KMS-11 (cell line): ENCODE results near the gene AHRR.

Source experiments
- H2AFZ ChIP-seq: fragments of 200-600 bp; sonication (generic); 2 replicates; pipeline ENCODE4 v1.6.1; 2016; ENCODE audit warnings: antibody characterized with exemption, mixed run types, low read depth
- H3K27ac ChIP-seq: fragments of 200-600 bp; sonication (generic); 2 replicates; pipeline ENCODE4 v1.6.1; 2016; ENCODE audit warnings: mild to moderate bottlenecking, mixed run types
- H3K27me3 ChIP-seq: fragments of 200-600 bp; sonication (generic); 2 replicates; pipeline ENCODE4 v1.6.1; 2017; ENCODE audit warnings: mild to moderate bottlenecking, low read depth, mixed run types, moderate library complexity; ENCODE audit not compliant: insufficient read depth
- H3K36me3 ChIP-seq: fragments of 200-600 bp; sonication (generic); 2 replicates; pipeline ENCODE4 v1.6.1; 2017; ENCODE audit warnings: mild to moderate bottlenecking, mixed run types; ENCODE audit not compliant: insufficient read depth
- H3K4me1 ChIP-seq: fragments of 200-600 bp; sonication (generic); 2 replicates; pipeline ENCODE4 v1.6.1; 2016; ENCODE audit warnings: mild to moderate bottlenecking, low read depth, mixed run types; ENCODE audit not compliant: poor library complexity, severe bottlenecking
- H3K4me2 ChIP-seq: fragments of 200-600 bp; sonication (generic); 2 replicates; pipeline ENCODE4 v1.7.0; 2016; ENCODE audit warnings: mild to moderate bottlenecking, mixed run types
- H3K4me3 ChIP-seq: fragments of 200-600 bp; sonication (generic); IDR thresholded peaks from 2 replicates; pipeline ENCODE4 v1.6.1; 2017; ENCODE audit warnings: low read depth, low read length, mixed read lengths; ENCODE audit not compliant: insufficient read depth
- H3K79me2 ChIP-seq: fragments of 200-600 bp; sonication (generic); 2 replicates; pipeline ENCODE4 v1.6.1; 2016; ENCODE audit warnings: low read depth, mixed run types; ENCODE audit not compliant: insufficient read depth
- H3K9ac ChIP-seq: fragments of 200-600 bp; sonication (generic); 2 replicates; pipeline ENCODE4 v1.6.1; 2016; ENCODE audit warnings: mild to moderate bottlenecking, mixed run types
- H4K20me1 ChIP-seq: fragments of 200-600 bp; sonication (generic); 2 replicates; pipeline ENCODE4 v1.6.1; 2016; ENCODE audit warnings: mild to moderate bottlenecking, mixed run types; ENCODE audit not compliant: insufficient read depth
- CTCF ChIP-seq: fragments of 200-600 bp; sonication (generic); conservative IDR thresholded peaks from 2 replicates; pipeline ENCODE4 v1.6.1; 2017; ENCODE audit warnings: low read depth, mild to moderate bottlenecking, antibody characterized with exemption, low read length, moderate library complexity, mixed read lengths

Gene AHRR

GRCh38 chr5:403995-404394, 82.5 kb downstream of the AHRR start:
- Histone ChIP-seq H2AFZ (no peak overlapping the region), H3K36me3 (no peaks in the 10 kb centered on the region), H3K9ac (no peak overlapping the region), H3K4me3 (no peak overlapping the region), H4K20me1 (no peaks in the 10 kb centered on the region), H3K4me2 (no peak overlapping the region), H3K27me3 (no peaks in the 10 kb centered on the region; the same call in 1 of the 2 replicates), H3K4me1 (no peaks in the 10 kb centered on the region), H3K27ac (no peak overlapping the region), H3K79me2 (no peaks in the 10 kb centered on the region)
- no peak for TF ChIP-seq CTCF

GRCh38 chr5:404666-405241, 83.2 kb downstream of the AHRR start:
- TF ChIP-seq CTCF: no peak
- H3K9ac ChIP-seq: no peak overlapping the region
- no peak overlapping the region for H3K4me3 ChIP-seq
- no peaks in the 10 kb centered on the region for H3K4me1 ChIP-seq
- H3K36me3 ChIP-seq: no peaks in the 10 kb centered on the region
- no peaks in the 10 kb centered on the region; the same call in 1 of the 2 replicates for H3K27me3 ChIP-seq
- no peak overlapping the region for H2AFZ ChIP-seq
- H3K79me2 ChIP-seq: no peaks in the 10 kb centered on the region
- no peak overlapping the region for H3K27ac ChIP-seq
- H3K4me2 ChIP-seq: no peak overlapping the region
- no peaks in the 10 kb centered on the region for H4K20me1 ChIP-seq

- H3K36me3 ChIP-seq: no peaks in the 10 kb centered on the region
- no peaks in the 10 kb centered on the region; the same call in 1 of the 2 replicates for H3K27me3 ChIP-seq
- no peak overlapping the region for H3K27ac ChIP-seq
- no peak overlapping the region for H3K4me3 ChIP-seq
- no peak overlapping the region for H3K4me2 ChIP-seq
- no peak for TF ChIP-seq CTCF
- no peak overlapping the region for H2AFZ ChIP-seq
- no peaks in the 10 kb centered on the region for H4K20me1 ChIP-seq
- H3K9ac ChIP-seq: no peak overlapping the region
- H3K79me2 ChIP-seq: no peaks in the 10 kb centered on the region
- no peaks in the 10 kb centered on the region for H3K4me1 ChIP-seq
Measured at GRCh38 chr5:405421-405820, 83.9 kb downstream of the AHRR start.

- Histone ChIP-seq H3K4me1 (no peaks in the 10 kb centered on the region), H4K20me1 (no peaks in the 10 kb centered on the region), H3K79me2 (no peaks in the 10 kb centered on the region), H2AFZ (no peak overlapping the region), H3K27me3 (no peaks in the 10 kb centered on the region; the same call in 1 of the 2 replicates), H3K9ac (no peak overlapping the region), H3K36me3 (no peaks in the 10 kb centered on the region), H3K4me3 (no peak overlapping the region), H3K4me2 (no peak overlapping the region), H3K27ac (no peak overlapping the region)
- no peak for TF ChIP-seq CTCF
Measured at GRCh38 chr5:406041-406440, 84.5 kb downstream of the AHRR start.
